A673 (cell line): ENCODE results near the gene HIKESHI.

Experiments
- EZH2 ChIP-seq: fragments of 200-600 bp; sonication (generic); IDR thresholded peaks from 2 replicates; pipeline ENCODE4 v1.6.1; 2017; ENCODE audit warnings: borderline replicate concordance, low read depth, mild to moderate bottlenecking, mixed read lengths, antibody characterized with exemption, low read length; ENCODE audit not compliant: poor library complexity, severe bottlenecking
- TF ChIP-seq, protein P1 (sequence below): fragments of 300-800, 200-600 bp; sonication (generic); conservative IDR thresholded peaks from 2 replicates; pipeline ENCODE4 v1.5.1; 2017; ENCODE audit warnings: low read depth, mild to moderate bottlenecking, antibody characterized with exemption, low read length, moderate library complexity, mixed read lengths

DNA sequence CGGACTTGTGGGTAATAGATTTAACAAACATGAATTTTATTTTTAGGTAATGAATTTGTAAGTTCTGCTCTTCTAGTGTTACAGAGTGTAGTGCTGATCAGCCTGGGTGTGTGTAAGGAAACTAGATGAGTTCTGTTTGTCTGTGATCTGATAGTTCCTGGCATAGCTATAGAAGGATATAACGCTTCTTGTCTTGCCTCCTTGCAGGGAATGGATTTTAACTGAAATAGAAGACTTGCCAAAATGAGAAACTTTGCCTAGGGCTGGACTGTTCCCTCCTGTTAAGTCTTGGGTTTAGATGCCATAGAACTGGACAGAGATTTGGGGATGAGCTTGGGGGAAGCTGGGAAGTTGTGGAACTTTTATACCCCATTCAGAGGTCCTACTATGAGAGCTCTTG lies 84.2 kb downstream of the HIKESHI start:
- TF ChIP-seq EZH2: no peak
- TF ChIP-seq, protein P1, sequence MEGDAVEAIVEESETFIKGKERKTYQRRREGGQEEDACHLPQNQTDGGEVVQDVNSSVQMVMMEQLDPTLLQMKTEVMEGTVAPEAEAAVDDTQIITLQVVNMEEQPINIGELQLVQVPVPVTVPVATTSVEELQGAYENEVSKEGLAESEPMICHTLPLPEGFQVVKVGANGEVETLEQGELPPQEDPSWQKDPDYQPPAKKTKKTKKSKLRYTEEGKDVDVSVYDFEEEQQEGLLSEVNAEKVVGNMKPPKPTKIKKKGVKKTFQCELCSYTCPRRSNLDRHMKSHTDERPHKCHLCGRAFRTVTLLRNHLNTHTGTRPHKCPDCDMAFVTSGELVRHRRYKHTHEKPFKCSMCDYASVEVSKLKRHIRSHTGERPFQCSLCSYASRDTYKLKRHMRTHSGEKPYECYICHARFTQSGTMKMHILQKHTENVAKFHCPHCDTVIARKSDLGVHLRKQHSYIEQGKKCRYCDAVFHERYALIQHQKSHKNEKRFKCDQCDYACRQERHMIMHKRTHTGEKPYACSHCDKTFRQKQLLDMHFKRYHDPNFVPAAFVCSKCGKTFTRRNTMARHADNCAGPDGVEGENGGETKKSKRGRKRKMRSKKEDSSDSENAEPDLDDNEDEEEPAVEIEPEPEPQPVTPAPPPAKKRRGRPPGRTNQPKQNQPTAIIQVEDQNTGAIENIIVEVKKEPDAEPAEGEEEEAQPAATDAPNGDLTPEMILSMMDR: no peak
